Right kidney (tissue), 1 donor: ENCODE measurements around the gene GATA6.
A peak's percentile ranks its signal among the peaks of the same experiment; 100 is the strongest.

Experiments
- DNase-seq: peaks from one replicate; pipeline ENCODE4 v3.0.0-alpha.2; 2016

GATA6 gene

GRCh38 chr18:22166069-22166950 lies 3.1 kb upstream of the GATA6 start:
- DNase-seq = peak; percentile 80

DNA sequence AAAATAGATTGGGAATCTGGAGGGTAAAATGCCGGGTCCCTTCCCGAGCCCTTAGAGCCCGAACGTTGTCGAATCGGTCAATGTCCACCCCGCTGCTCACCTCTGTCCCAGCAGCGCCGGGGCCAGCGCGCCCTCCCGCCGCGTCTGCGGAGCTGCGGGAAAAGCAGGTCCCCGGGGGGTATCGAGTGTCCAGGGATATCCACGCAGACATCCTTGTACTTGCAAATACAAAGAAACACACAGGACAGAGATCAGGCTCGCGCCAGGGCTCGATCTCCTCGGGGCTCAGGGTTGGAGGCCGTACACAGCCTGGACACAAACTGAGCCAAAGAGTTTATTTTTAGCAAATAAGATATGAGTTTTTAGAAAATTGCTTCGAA lies 2.3 kb upstream of the GATA6 start:
- peak; percentile 81 for DNase-seq

- DNase-seq = peak; percentile 83
Measured at GRCh38 chr18:22167471-22168241, 1.7 kb upstream of the GATA6 start.

- DNase-seq = peak; percentile 70
Measured at GRCh38 chr18:22168360-22168921, 948 bp upstream of the GATA6 start.

DNA sequence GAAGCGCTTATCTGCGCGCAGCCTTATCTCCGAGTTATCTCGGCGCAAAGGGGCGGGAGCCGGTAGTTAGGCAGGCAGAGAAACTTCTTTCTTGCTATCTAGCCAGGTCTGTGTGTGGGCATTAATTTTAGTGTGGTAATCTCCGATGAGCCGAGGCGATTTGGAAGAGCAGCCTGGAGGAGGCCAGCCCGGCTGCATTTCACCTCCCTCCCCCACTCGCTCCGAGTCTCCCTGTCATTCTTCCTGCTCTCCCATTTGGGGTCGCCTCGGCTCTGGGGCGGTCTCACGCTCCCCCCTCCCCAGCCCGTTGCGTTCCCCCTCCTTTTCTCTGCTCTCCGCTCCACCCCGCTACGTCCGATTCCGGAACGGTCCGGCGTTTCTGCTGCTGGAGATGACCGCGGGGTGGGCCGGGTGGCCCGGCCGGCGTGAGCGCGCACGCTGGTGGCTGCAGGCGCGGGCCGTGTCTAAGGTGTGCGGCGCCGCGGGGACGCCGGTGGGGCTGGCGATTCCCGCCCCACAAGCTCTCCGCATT lies 566 bp downstream of the GATA6 start:
- DNase-seq = peak; percentile 91

- DNase-seq = no peak
Measured at GRCh38 chr18:22170421-22171257, 1.2 kb downstream of the GATA6 start.

DNA sequence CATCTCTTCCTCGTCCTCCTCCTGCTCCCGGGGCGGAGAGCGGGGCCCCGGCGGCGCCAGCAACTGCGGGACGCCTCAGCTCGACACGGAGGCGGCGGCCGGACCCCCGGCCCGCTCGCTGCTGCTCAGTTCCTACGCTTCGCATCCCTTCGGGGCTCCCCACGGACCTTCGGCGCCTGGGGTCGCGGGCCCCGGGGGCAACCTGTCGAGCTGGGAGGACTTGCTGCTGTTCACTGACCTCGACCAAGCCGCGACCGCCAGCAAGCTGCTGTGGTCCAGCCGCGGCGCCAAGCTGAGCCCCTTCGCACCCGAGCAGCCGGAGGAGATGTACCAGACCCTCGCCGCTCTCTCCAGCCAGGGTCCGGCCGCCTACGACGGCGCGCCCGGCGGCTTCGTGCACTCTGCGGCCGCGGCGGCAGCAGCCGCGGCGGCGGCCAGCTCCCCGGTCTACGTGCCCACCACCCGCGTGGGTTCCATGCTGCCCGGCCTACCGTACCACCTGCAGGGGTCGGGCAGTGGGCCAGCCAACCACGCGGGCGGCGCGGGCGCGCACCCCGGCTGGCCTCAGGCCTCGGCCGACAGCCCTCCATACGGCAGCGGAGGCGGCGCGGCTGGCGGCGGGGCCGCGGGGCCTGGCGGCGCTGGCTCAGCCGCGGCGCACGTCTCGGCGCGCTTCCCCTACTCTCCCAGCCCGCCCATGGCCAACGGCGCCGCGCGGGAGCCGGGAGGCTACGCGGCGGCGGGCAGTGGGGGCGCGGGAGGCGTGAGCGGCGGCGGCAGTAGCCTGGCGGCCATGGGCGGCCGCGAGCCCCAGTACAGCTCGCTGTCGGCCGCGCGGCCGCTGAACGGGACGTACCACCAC lies 2.1 kb downstream of the GATA6 start:
- DNase-seq = peak; percentile 77

- peak; percentile 42 for DNase-seq
Measured at GRCh38 chr18:22172120-22172582, 2.8 kb downstream of the GATA6 start.

GRCh38 chr18:22172594-22173049 lies 3.2 kb downstream of the GATA6 start:
- DNase-seq = peak; percentile 48

- peak; percentile 29 for DNase-seq
Measured at GRCh38 chr18:22173221-22173927, 4.0 kb downstream of the GATA6 start.

GRCh38 chr18:22173928-22174301 lies 4.5 kb downstream of the GATA6 start:
- peak; percentile 25 for DNase-seq

- DNase-seq = no peak
Measured at GRCh38 chr18:22174341-22175145, 5.2 kb downstream of the GATA6 start.

- DNase-seq = no peak
Measured at GRCh38 chr18:22175346-22175745, 6.0 kb downstream of the GATA6 start.

GRCh38 chr18:22176420-22177326 lies 7.3 kb downstream of the GATA6 start:
- peak; percentile 61 for DNase-seq

DNA sequence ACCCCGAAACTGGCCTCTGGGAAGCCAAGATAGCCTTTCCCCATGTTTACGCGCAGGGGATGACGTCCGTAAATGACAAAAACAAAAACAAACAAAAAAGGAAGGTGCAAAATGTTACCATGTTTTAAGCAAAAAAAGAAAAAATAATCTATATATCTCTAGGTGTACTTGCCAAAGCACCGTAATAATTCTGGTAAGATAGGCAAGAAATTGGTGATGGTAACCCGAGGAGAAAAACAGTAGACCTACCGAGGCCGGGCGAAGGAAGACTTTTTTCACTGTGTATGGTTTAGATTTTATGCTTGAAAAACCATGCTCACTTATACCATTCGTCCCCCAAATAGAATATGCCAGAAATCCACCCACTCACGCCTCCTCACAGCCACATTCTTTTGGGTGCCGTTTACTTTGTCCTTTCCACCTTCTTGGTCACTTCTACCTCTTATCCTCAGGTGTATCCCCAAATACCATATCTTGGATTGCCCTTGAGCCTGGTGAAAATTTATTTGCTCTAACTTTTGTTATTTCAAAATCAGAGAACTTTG lies 8.0 kb downstream of the GATA6 start:
- DNase-seq = peak; percentile 30

- DNase-seq = no peak
Measured at GRCh38 chr18:22179174-22179573, 9.8 kb downstream of the GATA6 start.

- no peak for DNase-seq
Measured at GRCh38 chr18:22179631-22180030, 10.2 kb downstream of the GATA6 start.

GRCh38 chr18:22180722-22181121 lies 11.3 kb downstream of the GATA6 start:
- DNase-seq = no peak
